ENCODE measurements around the gene DGKI.

Gene DGKI

GRCh38 chr7:137846827-137847567, at the start of gene DGKI:
TSS of gene DGKI (minus strand) at chr7:137846974.
- no peak for DNase-seq

DNA sequence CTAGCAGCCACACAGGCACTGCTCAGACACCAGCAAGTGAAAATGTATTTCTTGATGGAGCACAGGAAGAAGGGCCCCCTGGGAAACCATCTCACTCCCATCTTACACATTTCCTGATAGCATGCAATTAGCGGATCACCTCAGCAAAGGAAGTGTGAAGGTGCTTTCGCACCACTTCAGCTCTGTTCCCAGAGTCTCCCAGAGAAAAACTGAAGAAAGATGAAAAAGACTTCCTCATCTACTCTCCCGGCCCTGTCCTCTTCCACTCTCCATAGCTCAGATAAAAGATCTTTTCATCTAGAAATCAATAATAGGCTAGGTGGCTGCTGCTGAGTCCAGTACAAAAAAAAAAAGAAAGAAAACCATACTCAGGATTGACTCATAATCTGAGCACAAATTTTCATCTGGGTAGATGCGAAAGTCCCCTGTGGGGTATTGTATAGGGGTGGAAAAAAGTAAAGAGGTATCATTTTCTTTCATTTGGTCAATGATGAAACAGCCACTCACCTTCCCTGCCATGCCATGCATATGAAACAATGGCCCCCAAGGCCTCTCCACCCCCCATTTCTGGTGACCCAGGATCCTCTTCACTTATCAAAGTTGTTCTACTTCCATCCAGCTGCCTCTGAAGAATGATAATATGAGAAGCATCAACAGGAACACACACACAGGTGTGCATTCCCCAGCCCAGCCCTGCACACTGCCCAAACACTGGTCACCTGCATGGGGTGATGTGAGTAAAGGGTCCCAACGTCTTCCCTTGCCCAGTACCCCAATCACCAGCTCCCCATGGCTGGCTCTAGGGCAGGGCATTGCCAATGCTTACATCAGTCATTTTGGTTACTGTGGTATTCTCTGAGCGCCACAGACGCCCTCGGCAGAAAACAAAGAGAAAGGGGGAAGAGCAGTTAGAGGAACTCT, 48.8 kb upstream of the DGKI start:
- DNase-seq = no peak

DNA sequence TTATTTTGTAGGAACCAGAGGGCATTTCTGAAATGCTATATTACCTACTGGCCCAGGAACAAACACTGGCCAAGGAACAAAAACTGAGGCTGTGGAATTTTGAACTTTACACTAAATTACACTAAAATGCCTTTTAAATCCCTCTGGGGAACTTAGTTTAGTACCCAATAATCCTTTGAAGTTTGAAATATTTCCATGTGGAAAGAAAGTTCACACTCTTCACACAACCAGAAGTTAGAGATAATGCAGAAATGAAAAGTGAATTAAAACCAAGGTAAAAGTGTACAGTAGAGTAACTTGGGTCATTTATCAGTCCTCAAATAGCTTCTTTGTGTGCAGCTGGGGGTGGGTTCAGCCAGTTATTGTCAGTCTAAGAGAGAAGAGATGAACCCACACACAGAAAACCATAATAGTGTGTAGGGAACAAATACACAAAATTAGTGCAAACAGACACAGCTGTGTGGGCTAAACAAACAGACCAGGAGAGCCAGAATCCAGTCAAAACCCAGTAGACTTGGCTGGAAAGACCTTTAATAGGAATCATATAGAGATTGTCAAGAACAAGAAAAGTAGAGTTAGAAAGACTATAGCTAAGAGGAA, 46.5 kb upstream of the DGKI start:
- DNase-seq = no peak

DNA sequence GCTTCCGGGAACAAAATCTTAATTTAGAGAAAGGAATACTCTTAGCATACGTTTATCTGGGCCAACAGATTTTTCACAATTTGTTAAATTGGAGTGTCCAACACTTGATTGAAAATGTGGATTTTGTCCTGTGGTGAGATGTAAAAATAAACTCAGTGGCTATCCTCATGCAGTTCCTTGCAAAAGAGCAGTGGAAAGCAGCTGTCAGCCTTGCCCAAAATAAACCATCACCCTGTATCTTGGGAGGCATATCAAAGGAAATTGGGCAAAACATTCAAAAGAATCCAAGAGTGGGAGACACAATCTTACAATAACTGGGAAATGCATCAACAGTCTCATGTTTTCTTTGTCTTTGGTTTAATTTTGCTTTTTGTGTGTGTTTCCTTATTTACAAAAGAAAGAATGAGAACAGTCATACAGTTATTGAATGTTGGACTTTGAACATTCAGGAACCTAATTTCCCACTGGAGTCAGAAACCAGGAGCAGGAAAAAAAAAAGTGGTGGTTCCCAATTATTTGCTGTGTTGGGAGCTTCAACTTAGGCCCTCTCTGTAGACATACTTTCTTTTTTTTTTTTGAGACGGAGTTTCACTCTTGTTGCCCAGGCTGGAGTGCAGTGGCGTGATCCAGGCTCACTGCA, 44.4 kb upstream of the DGKI start:
- no peak for DNase-seq

DNA sequence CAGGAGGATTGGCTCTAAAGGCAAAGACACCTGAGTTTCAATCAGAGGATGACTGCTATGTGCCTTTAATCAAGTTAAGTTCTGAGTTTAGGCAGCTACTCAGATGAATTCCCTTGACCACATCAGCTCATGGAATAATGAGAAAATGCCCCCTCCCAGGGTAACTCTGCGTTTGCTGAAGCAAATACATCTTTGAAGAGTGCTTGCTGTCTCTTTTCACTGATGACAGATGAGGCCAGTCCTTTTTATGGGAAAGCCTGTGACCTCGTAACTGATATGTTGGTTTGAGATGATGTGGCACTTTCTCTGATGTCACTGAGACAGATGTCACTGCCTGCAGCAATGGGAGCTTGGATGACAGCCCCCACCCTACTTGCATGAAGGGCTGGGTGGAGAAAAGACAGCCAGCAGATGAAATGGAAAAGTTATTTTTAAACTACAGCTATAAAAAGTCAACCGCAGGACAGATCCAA, 43.7 kb upstream of the DGKI start:
- DNase-seq = no peak

DNA sequence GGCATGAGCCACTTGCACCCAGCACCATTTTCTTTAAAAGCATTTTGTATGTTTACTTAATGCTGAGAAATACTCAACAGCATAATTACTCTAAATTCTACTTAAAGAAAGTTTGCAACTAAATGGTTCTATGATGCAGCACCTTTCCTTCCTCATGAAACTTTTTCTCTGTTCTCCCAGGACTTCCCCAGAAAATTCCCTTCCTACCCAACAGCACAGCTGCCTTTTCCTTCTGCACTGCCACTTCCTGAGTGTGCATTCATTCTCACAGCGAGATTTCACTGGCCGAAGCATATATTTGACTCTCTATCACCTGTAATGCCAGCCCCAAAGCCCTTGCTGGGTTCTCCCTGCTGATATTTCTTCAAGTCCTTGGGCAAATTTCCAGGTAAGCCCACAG, 41.5 kb upstream of the DGKI start:
- no peak for DNase-seq

DNA sequence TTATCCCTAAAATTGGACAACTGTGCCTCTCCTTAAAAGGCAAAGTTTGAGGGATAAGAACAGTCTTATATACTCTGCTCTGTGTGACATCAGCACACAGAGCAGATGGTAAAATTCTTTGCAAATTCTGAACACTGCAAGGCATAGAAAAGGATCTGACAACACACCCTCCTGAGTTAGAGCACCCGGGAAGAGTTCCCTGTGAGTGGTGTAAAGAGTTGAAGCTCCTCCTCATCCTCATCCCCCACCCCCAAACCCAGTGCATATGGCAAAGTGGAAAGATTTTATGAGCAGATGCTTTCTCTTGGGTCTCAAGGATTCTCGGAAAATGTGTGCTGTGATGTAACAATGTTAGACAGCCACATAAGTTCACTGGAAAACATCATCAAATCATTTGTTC, 40.0 kb upstream of the DGKI start:
- DNase-seq = no peak

GRCh38 chr7:137886281-137886680, 39.5 kb upstream of the DGKI start:
- no peak for DNase-seq

DNA sequence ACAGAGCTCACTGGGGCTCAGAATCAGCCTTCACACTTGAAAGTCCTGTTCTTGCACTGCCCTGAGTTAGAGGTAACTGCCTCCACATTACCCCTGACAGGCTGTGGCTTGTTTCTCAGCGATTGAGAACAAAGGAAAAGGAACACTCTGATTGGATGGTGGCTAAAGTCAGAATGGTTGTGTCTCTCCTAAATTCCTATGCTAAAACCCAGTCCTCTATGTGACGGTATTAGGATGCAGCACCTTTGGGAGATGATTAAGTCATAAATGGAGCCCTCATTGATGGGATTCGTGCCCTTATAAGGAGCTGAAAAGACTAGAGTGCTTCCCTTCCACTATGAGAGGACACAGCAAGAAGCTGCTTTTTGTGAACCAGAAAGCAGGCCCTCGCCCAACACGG, 38.9 kb upstream of the DGKI start:
- DNase-seq = no peak

DNA sequence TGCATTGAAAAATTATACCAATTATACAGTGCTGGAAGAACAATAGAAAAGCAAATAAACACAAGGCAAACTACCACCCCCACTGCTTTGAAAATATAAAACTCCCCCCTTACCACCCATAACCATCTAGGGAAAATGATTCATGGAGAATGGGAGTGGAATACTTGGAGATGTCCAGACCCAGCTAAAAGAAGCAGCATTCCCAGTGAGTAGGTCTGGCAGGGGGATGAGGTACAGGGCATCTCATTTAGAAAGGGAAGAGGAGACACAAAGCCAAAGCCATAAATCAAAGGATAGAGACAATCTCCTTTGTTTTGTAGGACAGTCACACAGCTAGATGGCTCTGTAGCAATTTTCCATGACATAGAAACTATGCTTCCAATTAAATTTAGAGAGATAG, 36.0 kb upstream of the DGKI start:
- DNase-seq = no peak

- no peak for DNase-seq
Observed at GRCh38 chr7:137882261-137882668, 35.5 kb upstream of the DGKI start.

DNA sequence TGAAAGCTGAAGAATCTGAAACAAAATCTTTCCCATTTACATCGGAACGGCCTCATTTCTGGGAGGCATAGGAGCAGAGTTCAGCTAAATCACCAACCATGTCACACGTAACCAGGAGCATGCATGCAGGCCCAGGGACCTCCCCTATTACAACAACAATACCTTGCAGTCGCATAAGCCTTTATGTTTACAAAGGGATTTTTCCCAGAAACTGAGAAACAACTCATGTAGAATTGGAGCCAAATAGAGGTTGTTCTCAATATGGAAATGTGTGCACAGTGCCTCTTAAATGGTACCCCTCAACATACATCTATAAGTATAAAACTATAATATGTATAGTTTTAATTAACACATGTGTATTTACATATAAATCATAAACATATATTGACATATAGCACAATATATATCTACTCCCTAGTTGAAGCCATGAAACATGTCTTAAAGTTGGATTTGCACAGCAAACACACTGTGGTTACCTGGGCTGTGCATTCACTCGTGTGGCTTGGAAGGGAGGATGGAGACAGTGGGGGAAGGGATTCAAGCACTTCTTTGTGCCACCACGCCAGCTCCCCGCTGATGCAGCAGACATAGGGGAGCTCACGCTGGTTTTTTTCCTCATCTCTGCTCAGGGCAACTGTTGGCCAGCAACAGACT, 35.0 kb upstream of the DGKI start:
- DNase-seq = no peak

- no peak for DNase-seq
Observed at GRCh38 chr7:137880432-137880831, 33.7 kb upstream of the DGKI start.

DNA sequence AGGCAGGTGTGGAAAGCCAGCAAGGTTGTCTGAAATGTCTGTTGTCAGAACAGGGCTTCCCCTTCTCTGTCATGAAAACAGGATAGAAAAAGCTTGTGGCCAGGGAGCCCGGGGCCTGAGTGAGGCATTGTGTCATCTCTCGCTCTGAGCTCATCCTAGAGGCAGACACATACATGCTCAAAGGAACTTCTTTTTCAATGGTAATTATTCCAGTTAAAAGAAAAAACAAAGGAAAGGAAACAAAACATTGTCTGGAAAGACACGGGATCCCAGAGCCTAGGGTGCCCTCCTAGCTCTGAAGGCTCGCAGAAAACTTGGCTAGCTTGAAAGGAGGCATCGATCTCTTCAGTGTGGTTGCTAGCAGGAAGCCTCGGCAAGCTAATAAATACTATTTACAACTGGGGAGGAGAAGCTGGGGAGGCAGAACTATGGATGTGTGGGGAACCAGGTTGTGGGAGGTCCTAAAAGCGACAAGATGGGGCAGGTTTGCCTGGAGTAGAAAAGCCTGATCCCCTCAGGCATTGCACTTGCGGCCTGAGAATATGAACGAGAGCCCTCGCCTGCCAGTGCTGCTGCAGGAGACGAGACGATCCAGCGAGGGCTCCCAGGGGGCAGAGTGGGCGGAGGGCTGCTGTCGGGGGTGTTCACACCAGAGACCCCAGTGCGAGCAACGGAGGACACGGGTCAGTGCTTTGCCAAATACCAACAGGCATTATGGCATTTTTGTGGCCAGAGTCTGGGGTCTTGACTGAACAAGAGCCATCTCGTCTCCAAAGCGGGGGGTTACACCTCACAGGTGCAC, 32.8 kb upstream of the DGKI start:
- DNase-seq = no peak

DNA sequence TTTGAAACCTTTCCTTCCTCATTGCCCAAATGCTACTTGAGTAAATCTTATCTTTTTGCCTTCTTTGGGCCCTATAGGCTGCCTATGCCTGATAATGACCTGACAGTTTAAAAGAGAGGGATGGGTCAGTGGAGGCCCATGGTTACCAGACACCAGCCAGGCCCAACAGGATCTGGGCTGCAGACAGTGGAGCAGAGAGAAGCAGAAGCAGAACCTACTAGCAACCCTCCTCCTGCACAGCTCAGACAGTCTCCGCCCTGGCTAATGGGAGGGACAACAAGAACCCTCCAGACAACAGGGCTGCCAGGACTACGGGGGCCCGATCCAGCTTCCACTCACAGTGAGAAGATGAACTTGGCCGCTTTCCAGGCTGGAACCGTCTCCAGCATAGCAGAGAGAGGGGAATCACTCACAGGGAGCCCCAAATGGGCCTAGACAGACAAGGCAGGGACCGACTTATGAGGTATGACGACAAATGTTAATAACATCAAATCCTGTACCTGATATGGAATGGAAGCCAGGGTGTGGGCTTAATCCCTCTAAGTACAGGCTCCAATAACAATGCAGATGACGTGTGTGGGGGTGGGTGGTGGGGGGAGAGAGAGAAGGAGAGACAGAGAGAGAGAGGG, 31.7 kb upstream of the DGKI start:
- no peak for DNase-seq

- no peak for DNase-seq
Observed at GRCh38 chr7:137877027-137877675, 30.4 kb upstream of the DGKI start.

- no peak for DNase-seq
Observed at GRCh38 chr7:137875746-137876145, 29.0 kb upstream of the DGKI start.

DNA sequence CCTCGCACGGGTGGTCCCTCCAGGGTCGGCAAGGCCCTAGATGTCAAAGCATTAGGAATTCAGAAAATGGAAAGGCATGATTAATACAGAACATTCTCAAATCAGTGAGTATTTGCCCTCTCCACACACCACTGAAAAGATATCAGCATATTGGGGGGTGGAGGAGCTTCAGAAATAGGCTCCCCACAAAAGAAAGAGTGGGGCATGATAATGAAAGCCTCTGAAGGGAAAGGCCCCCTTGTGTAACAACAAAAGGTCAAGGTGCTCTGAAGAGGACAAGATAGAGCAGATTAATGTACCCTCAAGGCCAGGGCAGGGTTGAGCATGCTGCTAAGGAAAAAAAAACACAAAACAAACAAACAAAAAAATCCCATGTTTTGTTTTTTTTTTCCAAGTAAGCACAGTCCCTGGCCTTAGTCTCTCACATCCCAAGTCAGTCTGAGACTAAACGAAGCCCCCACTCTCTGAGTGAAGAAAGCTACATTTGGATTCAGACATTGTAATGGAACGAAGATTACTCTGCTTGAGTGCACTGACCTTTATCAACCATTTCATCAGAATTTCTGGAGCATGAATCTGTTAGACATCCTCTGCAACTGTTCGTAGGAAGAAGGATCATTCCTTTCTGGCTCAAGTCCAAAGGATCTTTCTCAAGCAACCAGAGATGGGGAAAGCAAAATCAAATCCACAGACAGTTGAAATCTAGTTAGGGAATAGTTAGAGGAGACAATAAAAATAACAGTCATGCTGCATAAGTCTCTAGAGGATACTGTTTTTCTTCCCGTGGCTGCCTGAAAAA, 27.4 kb upstream of the DGKI start:
- no peak for DNase-seq

DNA sequence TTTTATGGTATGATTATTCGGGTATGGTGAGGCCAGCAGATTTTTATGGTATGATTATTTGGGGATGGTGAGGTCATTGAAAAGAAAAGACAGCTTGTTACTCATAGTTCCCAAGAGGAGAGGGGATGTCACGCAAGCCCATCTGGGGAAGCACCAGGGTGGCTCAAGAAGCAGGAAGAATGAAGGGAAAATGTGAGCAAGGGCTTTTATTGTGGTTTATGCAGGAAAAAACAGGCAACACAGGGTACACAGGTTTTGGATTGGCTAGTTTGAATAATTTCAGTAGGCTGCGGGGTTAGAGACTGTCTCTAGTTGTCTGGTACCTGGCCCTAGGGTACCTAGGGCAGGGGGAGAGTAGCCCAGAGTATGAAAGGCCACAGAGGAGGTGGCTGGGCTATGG, 26.8 kb upstream of the DGKI start:
- no peak for DNase-seq
